GM10847 (cell line): Measurements from ENCODE around the gene NIBAN1.

Experiments
- POLR2A ChIP-seq: IDR thresholded peaks from 2 replicates; pipeline ENCODE4 v1.6.1; 2011; ENCODE audit not compliant: insufficient read length; ENCODE audit errors: extremely low read depth

Gene NIBAN1

DNA sequence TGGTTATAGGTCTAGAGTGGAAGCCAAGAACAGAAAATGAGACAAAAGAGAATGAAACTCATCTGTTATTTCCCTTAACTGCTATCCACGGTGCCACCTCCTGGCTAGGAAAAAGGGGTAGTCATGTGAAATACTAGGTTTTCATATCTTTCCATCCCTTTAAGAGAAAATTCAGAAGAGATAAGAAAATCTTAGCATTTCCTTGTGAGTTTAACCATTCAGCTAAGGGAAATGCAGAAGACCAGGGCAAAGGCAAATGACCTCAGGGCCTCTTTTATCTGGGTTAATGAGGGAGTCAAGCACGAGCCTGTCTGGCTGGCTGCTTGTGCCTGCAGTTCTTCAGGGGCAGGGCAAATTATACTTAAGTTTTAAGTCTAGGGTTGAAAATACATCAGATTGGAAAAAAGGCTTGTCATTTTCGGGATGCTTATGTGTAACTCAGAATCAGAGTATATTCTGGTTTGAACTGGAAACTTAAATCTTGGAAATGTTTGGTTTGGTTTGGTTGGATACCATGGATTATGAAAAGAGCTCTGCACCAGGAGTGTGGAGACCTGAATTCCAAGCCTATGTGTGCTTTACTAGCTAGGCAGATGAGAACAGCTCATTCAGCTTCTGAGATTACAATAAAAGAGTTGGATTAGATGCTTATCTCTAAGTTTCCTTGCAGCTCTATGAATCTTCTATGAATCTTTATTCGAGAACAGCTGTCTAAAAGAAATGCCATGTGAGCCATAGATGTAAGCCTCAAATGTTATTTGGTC, 19.9 kb downstream of the NIBAN1 start:
- no peak for TF ChIP-seq POLR2A

DNA sequence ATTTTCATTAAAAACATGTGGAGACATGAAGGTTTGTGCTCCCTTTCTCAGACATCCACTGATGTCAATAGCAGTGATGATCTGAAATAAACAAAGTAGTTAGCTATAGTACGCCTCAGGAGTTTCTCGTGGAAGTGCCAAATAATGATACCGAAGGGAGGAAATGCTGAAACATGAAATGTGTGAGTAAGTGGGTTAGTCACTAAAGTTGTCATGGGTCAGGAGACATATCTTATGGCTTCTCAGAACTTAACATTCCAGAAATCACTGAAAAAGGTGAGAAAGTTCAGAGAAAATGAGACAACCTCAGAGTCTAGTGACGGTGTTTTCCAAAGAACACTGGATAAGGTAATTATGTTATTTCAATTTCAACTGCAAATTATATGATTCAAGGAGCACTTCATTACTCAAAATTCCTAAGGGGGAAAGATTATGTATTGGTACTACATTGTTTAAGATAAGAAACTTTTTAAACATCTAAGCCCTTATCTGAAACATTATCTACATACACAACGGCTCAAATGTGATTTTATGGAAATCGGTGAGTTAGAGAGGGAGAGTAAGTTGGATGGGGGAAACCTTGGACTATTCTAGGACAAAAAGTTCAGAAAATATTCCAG, 20.6 kb downstream of the NIBAN1 start:
- TF ChIP-seq POLR2A: no peak

DNA sequence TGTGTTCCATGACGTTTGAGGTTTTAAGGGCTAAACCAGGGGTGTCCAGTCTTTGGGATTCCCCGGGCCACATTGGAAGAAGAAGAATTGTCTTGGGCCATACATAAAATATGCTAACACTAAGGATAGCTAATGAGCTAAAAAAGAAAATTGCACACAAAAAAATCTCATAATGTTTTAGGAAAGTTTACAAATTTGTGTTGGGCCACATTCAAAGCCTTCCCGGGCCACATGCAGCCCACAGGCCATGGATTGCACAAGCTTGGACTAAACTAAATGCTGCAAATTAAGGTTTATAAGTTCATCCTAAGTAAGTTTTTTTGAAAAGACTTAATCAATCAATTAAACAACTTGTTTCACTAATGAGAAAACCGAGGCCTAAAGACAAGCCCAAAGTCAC, 21.9 kb downstream of the NIBAN1 start:
- no peak for TF ChIP-seq POLR2A

DNA sequence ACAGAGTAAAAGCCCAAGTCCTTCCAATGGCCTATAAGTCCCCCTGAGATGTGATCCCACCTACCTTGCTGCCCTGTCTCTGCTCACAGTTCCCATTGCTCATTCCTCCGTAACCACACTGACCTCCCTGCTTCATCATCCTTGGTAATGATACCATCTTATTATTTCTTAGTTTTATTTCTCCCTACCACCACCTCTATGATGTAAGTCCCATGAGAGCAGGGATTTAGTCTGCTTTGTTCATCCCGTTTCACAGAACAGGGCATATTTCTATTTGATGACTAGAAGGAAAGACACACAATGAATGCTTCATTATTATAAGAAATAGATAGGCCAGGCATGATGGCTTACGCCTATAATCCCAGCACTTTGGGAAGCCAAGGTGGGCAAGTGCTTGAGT, 22.5 kb downstream of the NIBAN1 start:
- no peak for TF ChIP-seq POLR2A

DNA sequence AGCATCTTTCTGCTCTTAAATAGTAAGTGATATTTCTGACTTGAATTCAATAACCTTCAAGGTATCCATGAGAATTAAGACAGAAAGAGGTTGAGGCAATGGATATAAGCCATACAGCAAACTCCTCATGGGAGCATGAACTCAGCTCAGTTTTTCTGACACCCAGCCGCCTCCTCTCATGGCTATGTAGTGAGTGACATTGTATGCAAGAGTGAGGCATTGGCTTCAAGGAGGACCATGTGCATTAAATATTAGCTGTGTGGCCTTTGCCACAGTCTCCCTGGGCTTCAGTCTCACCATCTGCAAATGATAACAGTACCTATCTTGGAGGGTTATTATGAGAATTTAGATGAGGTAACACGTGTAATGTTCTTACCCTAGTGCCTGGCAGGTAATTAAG, 23.4 kb downstream of the NIBAN1 start:
- TF ChIP-seq POLR2A: no peak

DNA sequence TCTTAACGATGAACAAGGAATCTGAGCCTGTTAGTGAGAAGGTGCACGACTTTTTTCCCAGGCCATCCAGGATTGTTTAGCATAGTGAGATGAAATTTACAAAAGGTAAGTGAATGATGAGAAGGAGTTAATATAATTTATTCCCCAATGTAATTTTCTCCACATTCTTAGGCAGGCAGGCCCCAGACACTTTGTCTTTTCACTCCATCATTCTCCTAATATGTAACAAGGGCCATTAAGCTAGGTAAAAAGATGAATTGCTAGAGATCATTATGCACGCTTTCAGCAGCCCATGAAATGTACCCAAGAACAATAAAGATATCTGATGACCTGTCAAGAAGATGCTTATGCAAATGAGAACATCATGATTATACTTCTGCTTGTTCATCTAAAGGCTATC, 24.1 kb downstream of the NIBAN1 start:
- TF ChIP-seq POLR2A: no peak

DNA sequence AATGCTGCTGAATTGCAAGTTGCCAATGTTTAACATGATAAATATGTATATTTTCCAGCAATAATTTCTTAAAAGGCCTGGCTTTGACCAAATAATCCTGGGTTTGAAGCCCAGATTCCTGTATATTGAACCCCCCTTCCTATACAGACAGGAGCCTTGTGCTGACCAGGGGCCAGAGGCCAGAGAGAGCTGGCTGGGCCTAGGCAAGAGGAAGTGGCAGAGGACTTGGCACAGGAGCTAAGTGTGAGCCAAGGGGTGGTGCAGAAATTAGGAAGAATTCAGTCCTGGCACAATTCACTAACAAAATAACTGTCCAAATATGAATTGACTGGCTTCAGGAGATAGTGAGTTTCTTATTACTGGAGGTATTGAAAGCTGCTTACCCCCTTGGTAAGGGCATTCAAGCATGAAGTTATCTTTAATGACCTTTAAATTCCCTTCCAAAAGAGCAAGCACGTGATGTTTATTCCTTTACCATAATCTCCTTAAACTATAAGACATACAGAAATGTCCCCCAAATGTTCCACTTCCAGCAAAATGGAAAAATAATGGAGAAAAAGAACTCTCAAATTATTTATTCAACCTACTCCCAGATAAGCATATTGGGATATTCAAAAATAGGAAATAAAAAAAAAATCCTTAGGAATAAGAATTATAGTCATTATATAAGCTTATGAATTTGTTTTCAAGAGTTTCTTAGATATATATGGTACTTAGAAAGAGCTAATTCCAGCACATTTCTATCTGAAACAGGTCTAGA, 26.6 kb downstream of the NIBAN1 start:
- no peak for TF ChIP-seq POLR2A

DNA sequence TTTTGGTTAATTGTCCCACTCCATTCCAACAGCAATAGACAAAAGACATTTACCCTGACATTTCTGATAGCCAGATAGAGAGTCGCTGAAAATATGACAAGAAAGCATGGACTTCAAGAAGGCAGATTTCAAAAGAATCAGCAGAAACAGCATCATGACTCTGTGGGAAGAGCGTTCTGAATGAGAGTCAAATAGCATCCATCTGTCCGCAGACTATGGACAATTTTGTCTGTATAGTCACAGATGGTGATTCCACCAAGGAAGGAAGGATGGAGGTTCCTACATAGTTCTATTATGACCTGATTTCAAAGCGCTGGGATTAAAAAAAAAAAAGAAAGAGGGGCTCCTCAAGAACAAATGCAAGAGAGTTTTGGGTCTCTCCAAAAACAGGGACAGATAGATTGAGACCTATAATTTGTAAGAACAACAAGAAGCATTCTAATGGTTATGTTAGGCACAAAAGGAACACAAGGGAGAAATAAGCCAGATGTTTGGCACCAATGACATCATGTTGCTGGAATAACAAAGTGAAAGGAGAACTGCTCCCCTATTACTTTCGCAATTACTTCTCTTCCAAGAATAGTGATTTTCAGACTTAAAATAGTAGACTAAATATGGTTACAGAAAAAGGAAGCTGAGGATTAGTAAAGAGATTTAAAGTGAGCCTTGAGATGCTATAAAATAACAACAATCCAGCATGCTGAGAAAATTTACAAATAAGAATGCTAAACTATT, 28.5 kb downstream of the NIBAN1 start:
- TF ChIP-seq POLR2A: no peak

DNA sequence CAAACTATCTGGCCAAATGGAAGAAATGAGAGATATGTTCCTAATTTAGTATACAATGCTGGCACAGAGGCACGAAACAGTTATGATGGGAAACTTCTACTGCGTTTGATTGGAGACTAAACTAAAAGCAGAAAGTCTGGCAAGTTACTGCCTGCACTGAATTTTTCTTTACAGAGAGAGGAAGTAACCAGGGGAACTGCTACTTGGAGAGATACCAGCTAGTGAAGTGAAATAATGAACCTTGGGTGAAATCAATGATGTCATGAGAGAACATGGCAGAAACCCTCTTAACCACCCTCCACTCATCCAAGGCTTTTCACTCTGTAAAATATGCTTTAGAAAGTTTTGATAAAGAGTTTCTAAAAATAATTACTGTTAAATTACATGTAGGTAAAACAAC, 29.3 kb downstream of the NIBAN1 start:
- no peak for TF ChIP-seq POLR2A

DNA sequence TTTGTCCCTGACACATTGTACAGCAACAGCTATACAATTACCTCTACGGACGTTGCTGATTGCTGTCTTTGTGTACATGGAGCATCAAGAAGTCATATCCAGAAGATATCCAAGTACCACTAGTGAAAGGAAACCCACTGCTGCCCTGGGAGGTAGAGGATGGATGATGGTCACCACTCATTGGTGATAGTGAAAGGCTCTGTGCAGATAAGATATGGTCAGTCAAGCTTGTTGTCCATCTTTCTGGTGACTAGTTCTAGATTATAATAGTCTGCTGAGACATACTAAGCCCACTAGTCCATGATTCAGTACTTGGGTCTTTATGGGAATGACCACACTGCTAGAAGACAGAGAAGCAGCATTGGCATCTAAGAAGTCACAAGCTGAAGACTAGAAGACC, 30.3 kb downstream of the NIBAN1 start:
- TF ChIP-seq POLR2A: no peak

DNA sequence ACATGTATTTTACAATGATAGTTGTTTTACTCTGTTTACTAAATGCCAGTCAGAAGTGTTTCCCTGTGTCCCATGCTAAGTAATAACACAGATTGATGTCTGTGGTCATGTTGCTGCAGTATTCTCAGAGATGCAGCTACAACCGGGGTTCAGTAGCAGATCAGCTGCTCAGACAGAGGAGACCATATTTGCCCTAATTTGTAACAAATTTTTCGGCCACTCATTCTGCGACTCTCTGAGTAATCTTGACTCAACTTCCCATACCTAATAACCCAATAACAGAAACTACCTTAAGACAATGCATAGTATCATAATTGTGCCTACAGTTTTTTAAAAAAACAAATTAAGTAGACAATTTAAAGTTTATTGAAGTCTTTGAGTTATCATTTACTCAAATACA, 32.6 kb downstream of the NIBAN1 start:
- TF ChIP-seq POLR2A: no peak

DNA sequence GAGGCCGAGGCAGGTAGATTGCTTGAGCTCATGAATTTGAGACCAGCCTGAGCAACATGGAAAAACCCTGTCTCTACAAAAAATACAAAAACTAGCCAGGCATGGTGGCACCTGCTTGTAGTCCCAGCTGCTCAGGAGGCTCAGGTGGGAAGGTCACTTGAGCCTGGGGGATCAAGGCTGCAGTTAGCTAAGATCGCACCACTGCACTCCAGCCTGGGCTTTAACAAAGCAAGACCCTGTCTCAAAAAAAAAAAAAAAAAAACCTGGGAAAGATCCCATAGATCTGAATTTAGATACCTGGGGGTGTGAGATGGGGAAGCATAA, 32.9 kb downstream of the NIBAN1 start:
- no peak for TF ChIP-seq POLR2A

DNA sequence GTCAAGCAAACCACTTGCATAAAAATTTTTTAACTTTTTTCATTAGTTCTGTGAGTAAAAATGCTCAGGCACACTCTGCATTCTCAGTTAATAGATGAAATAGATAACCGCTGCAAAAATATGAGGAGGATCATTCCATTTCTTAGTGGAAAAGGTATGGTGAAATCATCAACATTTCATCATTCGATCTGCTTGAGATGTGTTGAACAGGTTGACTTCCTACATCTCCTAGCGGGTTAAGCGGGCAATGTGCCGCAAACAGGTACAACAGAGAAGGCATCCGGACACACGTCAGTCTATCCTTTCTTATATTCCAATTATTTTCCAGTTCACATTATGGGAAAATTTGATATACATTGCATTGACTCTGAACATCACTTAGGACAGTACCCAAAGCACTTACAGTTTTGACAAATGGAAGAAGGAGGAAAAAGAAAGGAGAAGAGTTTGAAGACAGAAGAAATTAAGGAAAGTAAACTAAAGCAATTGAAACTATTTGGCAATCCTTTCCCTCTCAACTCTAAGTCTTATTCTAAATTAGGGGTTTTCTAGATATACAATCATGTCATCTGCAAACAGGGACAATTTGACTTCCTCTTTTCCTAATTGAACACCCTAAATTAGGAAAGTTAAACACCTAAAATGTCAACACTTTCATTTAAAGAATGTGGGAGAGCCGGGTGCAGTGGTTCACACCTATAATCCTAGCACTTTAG, 33.5 kb downstream of the NIBAN1 start:
- TF ChIP-seq POLR2A: no peak

DNA sequence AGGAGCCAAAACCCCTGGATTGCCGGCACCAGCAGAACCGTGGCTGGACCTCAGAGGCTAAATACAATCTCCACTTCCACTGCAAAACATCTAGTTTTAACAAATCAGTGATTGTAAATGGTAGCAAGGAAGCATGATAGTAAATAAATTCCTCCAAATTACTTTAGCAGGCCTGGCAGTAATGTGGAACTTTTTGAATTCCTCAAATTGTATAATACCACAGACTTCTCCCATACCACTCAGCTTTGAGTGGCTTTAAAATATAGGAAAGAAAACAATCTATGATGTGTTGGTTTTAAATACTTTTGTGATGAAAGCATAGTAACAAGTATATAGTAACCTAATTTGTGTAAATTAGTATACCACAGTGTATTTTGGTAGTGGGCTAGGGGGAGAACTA, 34.1 kb downstream of the NIBAN1 start:
- TF ChIP-seq POLR2A: no peak

DNA sequence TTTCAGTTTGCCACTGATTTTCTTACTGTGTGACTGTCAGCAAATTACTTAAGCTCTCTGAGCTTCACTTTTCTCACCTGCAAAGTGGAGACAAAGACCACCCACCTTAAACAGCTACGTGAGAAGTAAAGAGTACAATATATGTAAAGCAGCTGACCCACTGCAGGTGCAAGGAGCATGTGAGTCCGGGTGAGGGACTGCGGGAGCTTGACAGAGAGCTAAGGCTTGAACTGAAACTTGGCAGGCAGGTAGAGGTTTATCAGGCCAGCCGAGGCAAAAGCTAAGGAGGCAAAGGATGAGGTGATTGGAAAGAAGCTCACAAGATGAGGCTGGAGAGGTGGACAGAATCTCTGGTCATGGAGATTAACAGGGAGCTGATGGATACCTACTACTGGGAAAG, 36.6 kb downstream of the NIBAN1 start:
- TF ChIP-seq POLR2A: no peak
